H1 (cell line): Measurements from ENCODE around the gene QRICH1. TPM values are rescaled to one million over a fixed set of nuclear protein-coding genes. Genes with fewer than 3 reads are reported as not detected.
A peak's percentile ranks its signal among the peaks of the same experiment; 100 is the strongest.

ENCODE experiments used
- CTCF ChIA-PET: fragments of 300-600 bp; sonication (Branson Sonifier 250); formaldehyde crosslinking; loops from one replicate; lab custom pipeline; 2021; ENCODE audit not compliant: partially characterized antibody; lab: Charles Lee
- POLR2A ChIA-PET: fragments of 300-600 bp; sonication (Branson Sonifier 250); formaldehyde crosslinking; loops from one replicate; lab custom pipeline; 2021; ENCODE audit warnings: inconsistent platforms; ENCODE audit not compliant: partially characterized antibody; lab: Charles Lee
- DNase-seq, 2 experiments: peaks; one replicate each; pipeline versions ENCODE4 v3.0.0 to v3.0.0-alpha.2; 2010 to 2022; ENCODE audit warnings: low spot score in 2 of 2, low read depth in 1 of 2, mixed read lengths in 1 of 2
- FAIRE-seq: peaks from 2 replicates; lab custom pipeline; 2011; peaks lifted over from hg19 to GRCh38; lab: Jason Lieb, UNC
- H2AFZ ChIP-seq: 2 replicates; pipeline ENCODE4 v1.8.1; 2012; ENCODE audit warnings: low read length, inconsistent platforms
- H2AK5ac ChIP-seq: 2 replicates; pipeline ENCODE4 v1.6.1; 2013; ENCODE audit warnings: low read depth, low read length
- H2BK120ac ChIP-seq: replicated peaks from 2 replicates; pipeline ENCODE3; 2013; ENCODE audit warnings: low read depth, low read length, inconsistent platforms
- H2BK12ac ChIP-seq: 2 replicates; pipeline ENCODE4 v1.6.1; 2013; ENCODE audit warnings: low read depth, low read length
- H2BK15ac ChIP-seq: 2 replicates; pipeline ENCODE4 v1.6.1; 2013; ENCODE audit warnings: low read length
- H2BK20ac ChIP-seq: 2 replicates; pipeline ENCODE4 v1.6.1; 2013; ENCODE audit warnings: low read length
- H2BK5ac ChIP-seq: 2 replicates; pipeline ENCODE4 v1.6.1; 2013; ENCODE audit warnings: low read depth, low read length
- H3K14ac ChIP-seq: 2 replicates; pipeline ENCODE4 v1.6.1; 2013; ENCODE audit warnings: inconsistent platforms; ENCODE audit not compliant: insufficient read length
- H3K18ac ChIP-seq: 2 replicates; pipeline ENCODE4 v1.6.1; 2013; ENCODE audit warnings: low read length; ENCODE audit errors: extremely low read depth
- H3K23ac ChIP-seq: 2 replicates; pipeline ENCODE4 v1.6.1; 2013; ENCODE audit warnings: inconsistent platforms; ENCODE audit not compliant: insufficient read length
- H3K23me2 ChIP-seq: 2 replicates; pipeline ENCODE4 v1.6.1; 2013; ENCODE audit warnings: low read depth, low read length
- H3K27ac ChIP-seq: 2 replicates; pipeline ENCODE4 v1.6.1; 2011; ENCODE audit warnings: low read depth, low read length, inconsistent platforms
- H3K27me3 ChIP-seq, 4 experiments: replicated peaks in 1 of 4; 1 replicate in 1 of 4; 2 replicates in 3 of 4; pipeline versions ENCODE4 v1.6.1 to v1.8.1; 2011 to 2013; ENCODE audit warnings: low read length in 3 of 4, mild to moderate bottlenecking in 3 of 4, inconsistent platforms in 2 of 4, mixed read lengths in 2 of 4, moderate library complexity in 1 of 4; ENCODE audit not compliant: control insufficient read depth in 3 of 4, insufficient read depth in 3 of 4; ENCODE audit errors: extremely low read depth in 1 of 4
- H3K36me3 ChIP-seq, 4 experiments: 2 replicates each; pipeline versions ENCODE4 v1.6.1 to v1.8.1; 2011 to 2013; ENCODE audit warnings: mild to moderate bottlenecking in 4 of 4, low read length in 3 of 4, moderate library complexity in 2 of 4, control low read depth in 1 of 4, inconsistent platforms in 1 of 4; ENCODE audit not compliant: insufficient read depth in 4 of 4, control insufficient read depth in 2 of 4
- H3K4ac ChIP-seq: replicated peaks from 2 replicates; pipeline ENCODE3; 2013; ENCODE audit warnings: low read length, low read depth, mixed read lengths, inconsistent platforms; ENCODE audit not compliant: insufficient read length
- H3K4me1 ChIP-seq, 4 experiments: replicated peaks in 1 of 4; 1 replicate in 1 of 4; 2 replicates in 3 of 4; pipeline versions ENCODE4 v1.6.1 to v1.8.1; 2011 to 2013; ENCODE audit warnings: low read length in 3 of 4, inconsistent platforms in 2 of 4, mixed read lengths in 1 of 4; ENCODE audit not compliant: insufficient read depth in 4 of 4, control insufficient read depth in 3 of 4
- H3K4me2 ChIP-seq, 2 experiments: 2 replicates each; pipeline versions ENCODE4 v1.6.1 to v1.8.1; 2011 to 2013; ENCODE audit warnings: low read depth in 2 of 2, low read length in 2 of 2, control low read depth in 1 of 2, inconsistent platforms in 1 of 2, mild to moderate bottlenecking in 1 of 2; ENCODE audit not compliant: insufficient read depth in 1 of 2
- H3K4me3 ChIP-seq, 4 experiments: fragments of 200-600, 300-600 bp in 1 of 4; sonication (generic), shearing (Covaris generic), sonication (Bioruptor Twin) in 1 of 4; 2 replicates each; pipeline versions ENCODE4 v1.5.1 to v1.8.1; 2011 to 2016; ENCODE audit warnings: low read length in 4 of 4, low read depth in 3 of 4, control low read depth in 2 of 4, inconsistent platforms in 2 of 4, mild to moderate bottlenecking in 2 of 4, mixed read lengths in 1 of 4, moderate library complexity in 1 of 4; ENCODE audit not compliant: insufficient read depth in 2 of 4; ENCODE audit errors: extremely low read depth in 1 of 4
- H3K56ac ChIP-seq: replicated peaks from 2 replicates; pipeline ENCODE3; 2013; ENCODE audit warnings: low read depth, mild to moderate bottlenecking, mixed read lengths, low read length, inconsistent platforms; ENCODE audit not compliant: insufficient read length
- H3K79me1 ChIP-seq: 2 replicates; pipeline ENCODE4 v1.6.1; 2013; ENCODE audit warnings: low read depth, low read length, control low read depth
- H3K79me2 ChIP-seq, 2 experiments: 2 replicates each; pipeline versions ENCODE4 v1.6.1 to v1.8.1; 2012 to 2013; ENCODE audit warnings: low read length in 2 of 2, mild to moderate bottlenecking in 2 of 2, inconsistent platforms in 1 of 2; ENCODE audit not compliant: insufficient read depth in 2 of 2, control insufficient read depth in 1 of 2
- H3K9ac ChIP-seq, 4 experiments: replicated peaks in 1 of 4; 1 replicate in 1 of 4; 2 replicates in 3 of 4; pipeline versions ENCODE4 v1.6.1 to v1.8.1; 2011 to 2013; ENCODE audit warnings: low read depth in 3 of 4, low read length in 3 of 4, control low read depth in 2 of 4, mild to moderate bottlenecking in 2 of 4, moderate library complexity in 2 of 4, inconsistent platforms in 1 of 4; ENCODE audit errors: extremely low read depth in 1 of 4
- H3K9me3 ChIP-seq, 2 experiments: 2 replicates each; pipeline versions ENCODE4 v1.6.1 to v1.8.1; 2012 to 2013; ENCODE audit warnings: mild to moderate bottlenecking in 2 of 2, moderate library complexity in 2 of 2, control low read depth in 1 of 2, inconsistent platforms in 1 of 2, low read depth in 1 of 2, low read length in 1 of 2, mixed read lengths in 1 of 2; ENCODE audit not compliant: insufficient read depth in 2 of 2
- H4K20me1 ChIP-seq, 2 experiments: replicated peaks in 1 of 2; 2 replicates each; pipeline versions ENCODE3 to v1.8.1; 2011 to 2013; ENCODE audit warnings: inconsistent platforms in 2 of 2, low read length in 2 of 2, mild to moderate bottlenecking in 1 of 2; ENCODE audit not compliant: insufficient read depth in 2 of 2, control insufficient read depth in 1 of 2
- H4K5ac ChIP-seq: 2 replicates; pipeline ENCODE4 v1.6.1; 2013; ENCODE audit warnings: low read length, low read depth, mixed read lengths, inconsistent platforms; ENCODE audit not compliant: insufficient read length
- H4K8ac ChIP-seq: 2 replicates; pipeline ENCODE4 v1.8.0; 2013; ENCODE audit warnings: mild to moderate bottlenecking, moderate library complexity, low read length, inconsistent platforms; ENCODE audit not compliant: insufficient read depth; ENCODE audit errors: extremely low read depth
- H4K91ac ChIP-seq: replicated peaks from 2 replicates; pipeline ENCODE3; 2013; ENCODE audit warnings: low read length, mixed read lengths, inconsistent platforms; ENCODE audit not compliant: insufficient read length
- CREB1 ChIP-seq: IDR thresholded peaks from 2 replicates; pipeline ENCODE4 v1.6.1; 2012; ENCODE audit warnings: inconsistent platforms
- CTCF ChIP-seq, 3 experiments: IDR thresholded peaks; 1 replicate in 2 of 3; 2 replicates in 1 of 3; pipeline versions ENCODE4 v1.5.1 to v1.6.1; 2011; ENCODE audit warnings: low read length in 3 of 3, mild to moderate bottlenecking in 3 of 3, inconsistent platforms in 2 of 3, low read depth in 1 of 3, moderate library complexity in 1 of 3; ENCODE audit not compliant: insufficient read depth in 1 of 3; ENCODE audit errors: control extremely low read depth in 1 of 3
- GTF2F1 ChIP-seq: IDR thresholded peaks from 2 replicates; pipeline ENCODE4 v1.6.1; 2012; ENCODE audit warnings: low read depth, low read length, improper control_type of control experiment, borderline replicate concordance
- JUN ChIP-seq: IDR thresholded peaks from 2 replicates; pipeline ENCODE4 v1.6.1; 2011; ENCODE audit warnings: low read depth, mild to moderate bottlenecking, improper control_type of control experiment, low read length
- NRF1 ChIP-seq: IDR thresholded peaks from 2 replicates; pipeline ENCODE4 v1.6.1; 2011; ENCODE audit warnings: mild to moderate bottlenecking, low read depth, low read length, improper control_type of control experiment
- POLR2A ChIP-seq, 2 experiments: IDR thresholded peaks; 1 replicate in 1 of 2; 2 replicates in 1 of 2; pipeline ENCODE4 v1.6.1; 2011; ENCODE audit warnings: low read depth in 2 of 2, low read length in 2 of 2, mild to moderate bottlenecking in 2 of 2; ENCODE audit errors: control extremely low read depth in 1 of 2
- POU5F1 ChIP-seq: IDR thresholded peaks from 2 replicates; pipeline ENCODE4 v1.6.1; 2011; ENCODE audit warnings: low read depth, mild to moderate bottlenecking, low read length, moderate library complexity
- RBBP5 ChIP-seq: IDR thresholded peaks from 2 replicates; pipeline ENCODE4 v1.7.1; 2012; ENCODE audit warnings: low read depth, mild to moderate bottlenecking, inconsistent platforms, low read length, moderate library complexity, borderline replicate concordance
- RNF2 ChIP-seq: fragments of 200-900, 300-1000 bp; sonication (generic); IDR thresholded peaks from 2 replicates; pipeline ENCODE4 v1.7.1; 2016; ENCODE audit warnings: borderline replicate concordance, low read depth, mild to moderate bottlenecking, antibody characterized with exemption, low read length; ENCODE audit not compliant: poor library complexity, severe bottlenecking; ENCODE audit errors: missing control alignments
- SUZ12 ChIP-seq: fragments of 200-600 bp; sonication (generic); IDR thresholded peaks from 2 replicates; pipeline ENCODE4 v1.6.1; 2012; ENCODE audit warnings: mild to moderate bottlenecking, inconsistent platforms, low read length, moderate library complexity, mixed read lengths
- TBP ChIP-seq: IDR thresholded peaks from 2 replicates; pipeline ENCODE4 v1.6.1; 2011; ENCODE audit warnings: low read depth, low read length, improper control_type of control experiment
- WGBS, 2 experiments: shearing (Covaris generic) in 1 of 2; methylation state at CpG; one replicate each; pipeline versions ENCODE4 v1.1.6 to v1.1.7; 2013 to 2015; ENCODE audit warnings: low lambda C conversion rate in 2 of 2, mixed read lengths in 2 of 2, inconsistent platforms in 1 of 2, low coverage in 1 of 2, missing lambda C conversion rate in 1 of 2; ENCODE audit not compliant: insufficient replicate concordance in 2 of 2, insufficient coverage in 1 of 2, insufficient read length in 1 of 2; ENCODE audit errors: extremely low coverage in 1 of 2, missing lambda C conversion rate in 1 of 2; 5-methylcytosine and 5-hydroxymethylcytosine counted together
- polyA plus RNA-seq, 7 experiments: library from polyadenylated mRNA; depleted of rRNA in 3 of 7; stranded (reverse) in 5 of 7; unstranded in 2 of 7; fragments of >200 nt in 5 of 7; fragments of 200-250 nt in 2 of 7; gene quantifications; 1 replicate in 5 of 7; 2 replicates in 1 of 7; 4 replicates in 1 of 7; pipeline versions ENCODE4 v1.2.1 to v1.2.3, GENCODE V29; 2011 to 2013; ENCODE audit warnings: missing spikeins in 2 of 7, mixed read lengths in 2 of 7
- total RNA-seq: library from RNA; stranded (reverse); fragmentation: NEBNext Ultra II Directional; extraction: Animal tissue kit (Norgen Biotek cat#: 25700); gene quantifications from 2 replicates; pipeline ENCODE4 v1.2.1, GENCODE V29; 2021

Gene QRICH1
- total and polyA plus RNA-seq, 2 of the 8 experiments (the other 6 are each of a cell fraction or from before 2014, with no cell fraction given): 128 to 142 TPM

GRCh38 chr3:49015072-49015471 is 78.8 kb downstream of the QRICH1 start:
- ChIA-PET POLR2A (interaction anchor here (1.0 to 38.8 kb wide), 9 partner anchors 2 to 351 kb away, joined by 3 to 1518 read pairs (median 7); partner anchors contain the start of genes DALRD3, IMPDH2, NDUFAF3 and P4HTM), CTCF (interaction anchor here (0.9 to 24.3 kb wide), 8 partner anchors 9 to 351 kb away, joined by 3 to 467 read pairs (median 4); partner anchors contain the start of genes NDUFAF3, P4HTM and WDR6)

More at GRCh38 chr3:49015072-49015471, 78.8 kb downstream of the QRICH1 start:
- Histone ChIP-seq H3K18ac (no peak overlapping the region), H3K23me2 (peaks cover 15% of the 10 kb centered on the region), H2BK20ac (no peak overlapping the region), H2BK15ac (no peak overlapping the region), H3K4me1 (peaks cover 0 to 10% (median 5%) of the 10 kb centered on the region in 4 experiments; a peak in 6 of 7 replicates), H3K9ac (no peak overlapping the region), H3K36me3 (peaks cover 15 to 50% (median 31%) of the 10 kb centered on the region in 4 experiments), H2AK5ac (no peak overlapping the region; the same call in 1 of the 2 replicates), H4K91ac (no peak overlapping the region), H3K79me2 (peaks cover 0 to 38% of the 10 kb centered on the region in 2 experiments; a peak in 2 of 4 replicates), H3K9me3 (no peaks in the 10 kb centered on the region), H3K4me2 (no peak overlapping the region), H2BK12ac (no peak overlapping the region), H4K20me1 (peaks cover 36 to 42% of the 10 kb centered on the region in 2 experiments), H2BK5ac (peak overlapping the region; percentile 44; the same call in 1 of the 2 replicates), H3K23ac (no peak overlapping the region), H3K56ac (no peak overlapping the region), H2BK120ac (no peak overlapping the region), H3K14ac (no peak overlapping the region), H3K4me3 (no peak overlapping the region), H3K27ac (no peak overlapping the region), H4K8ac (no peak overlapping the region), H3K79me1 (peaks cover 14% of the 10 kb centered on the region), H2AFZ (no peak overlapping the region), H4K5ac (no peak overlapping the region), H3K27me3 (no peaks in the 10 kb centered on the region), H3K4ac (no peak overlapping the region)
- FAIRE-seq (no peak), DNase-seq (no peak)
- no peak for TF ChIP-seq RNF2
- no peak for TF ChIP-seq NRF1
- no peak for TF ChIP-seq SUZ12
- TF ChIP-seq GTF2F1: no peak
- no peak for TF ChIP-seq CTCF (IDR thresholded peaks at IDR 0.05; ENCODE audit: control extremely low read depth in 1 of 3, insufficient read depth in 1 of 3, low read depth in 1 of 3, low read length in 3 of 3)
- no peak for TF ChIP-seq POLR2A (IDR thresholded peaks at IDR 0.05; ENCODE audit: control extremely low read depth in 1 of 2, low read depth in 2 of 2, low read length in 2 of 2)
- no peak for TF ChIP-seq JUN
- no peak for TF ChIP-seq CREB1
- no peak for TF ChIP-seq TBP
- TF ChIP-seq POU5F1: no peak
- TF ChIP-seq RBBP5: no peak
- 95% methylated on average over 8 of the region's 8 CpGs; no CpG with 5 or more reads in 1 of the 2 experiments for WGBS, 2 experiments
